ENCODE data around the gene DMKN. TPM values are rescaled to one million over a fixed set of nuclear protein-coding genes. Genes with fewer than 3 reads are reported as not detected.

DMKN gene
- total and polyA plus RNA-seq, 2 experiments from 2014 or later = 57.0 to 99.5 TPM

DNA sequence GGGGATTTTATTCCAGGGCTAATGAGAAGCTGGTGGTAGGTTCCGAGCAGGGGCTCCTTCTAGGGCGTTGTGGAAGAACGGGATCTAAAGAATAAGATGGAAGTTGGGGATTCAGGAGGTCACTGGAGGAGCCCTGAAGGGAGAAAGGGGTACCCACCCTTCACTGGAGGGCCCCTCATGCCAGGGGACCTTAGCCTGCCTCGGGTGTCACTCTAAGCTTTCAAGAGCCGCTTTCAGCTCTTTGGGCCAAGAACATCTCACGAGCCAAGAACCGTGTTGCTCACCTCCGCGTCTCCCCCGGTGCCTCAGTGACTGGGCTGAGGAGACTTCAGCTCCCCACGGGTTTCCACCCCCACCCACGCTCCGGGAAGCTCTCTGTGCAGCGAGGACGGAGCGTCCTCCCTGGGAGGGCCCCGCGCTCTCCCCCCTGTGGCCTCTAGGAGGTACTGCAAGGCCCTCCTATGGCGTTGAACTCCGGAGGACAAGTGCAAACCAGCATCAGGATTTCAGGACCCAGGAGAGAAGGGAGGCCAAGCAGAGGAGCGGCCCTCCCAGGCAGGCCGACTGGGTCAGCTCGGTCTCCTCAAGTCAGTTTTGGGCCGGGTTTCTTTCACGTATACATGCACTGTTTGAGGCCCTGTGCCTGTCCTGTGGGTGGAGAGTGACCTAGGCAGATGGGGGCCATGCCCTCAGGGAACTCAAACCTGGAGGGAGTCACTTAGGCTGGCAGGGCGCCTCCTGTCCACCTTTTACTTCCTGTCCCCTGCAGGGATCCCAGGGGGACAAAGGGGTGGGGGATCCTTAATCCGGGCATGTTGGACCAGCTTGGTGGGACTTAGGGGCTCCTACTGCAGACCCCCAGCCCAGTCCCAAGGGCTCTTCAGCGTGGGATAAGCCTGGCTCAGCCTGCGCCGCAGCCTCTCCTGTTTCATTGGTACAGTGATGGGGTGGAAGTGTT, 18.1 kb downstream of the DMKN start:
- H3K9me3 ChIP-seq (ENCODE audit: low read depth) = no peaks in the 10 kb centered on the region
- 32% methylated on average over 28 of the region's 30 CpGs for whole genome bisulfite sequencing (ENCODE audit: low lambda C conversion rate, missing lambda C conversion rate)
- no peaks in the 10 kb centered on the region for H3K27me3 ChIP-seq
- no peaks in the 10 kb centered on the region for H3K4me1 ChIP-seq (ENCODE audit: insufficient read depth)
- peak overlapping the region; percentile 69 for H3K4me2 ChIP-seq
- H4K20me1 ChIP-seq (ENCODE audit: insufficient read depth, poor library complexity, severe bottlenecking) = no peaks in the 10 kb centered on the region
- peak overlapping the region; percentile 24 for H2AFZ ChIP-seq
- H3K36me3 ChIP-seq (replicated peaks; ENCODE audit: insufficient read depth, low read depth) = no peaks in the 10 kb centered on the region
- no peaks in the 10 kb centered on the region for H3K9me2 ChIP-seq (replicated peaks; ENCODE audit: insufficient read depth)
- no peak overlapping the region for H3K4me3 ChIP-seq
- DNase-seq (ENCODE audit: low spot score) = peak; percentile 87
- H3K27ac ChIP-seq = no peak overlapping the region
- no peaks in the 10 kb centered on the region for H3K79me2 ChIP-seq
- TF ChIP-seq EZH2phosphoT487 (IDR thresholded peaks at IDR 0.05; ENCODE audit: low read depth, severe bottlenecking, unreplicated experiment) = no peak
- TF ChIP-seq, protein P1, sequence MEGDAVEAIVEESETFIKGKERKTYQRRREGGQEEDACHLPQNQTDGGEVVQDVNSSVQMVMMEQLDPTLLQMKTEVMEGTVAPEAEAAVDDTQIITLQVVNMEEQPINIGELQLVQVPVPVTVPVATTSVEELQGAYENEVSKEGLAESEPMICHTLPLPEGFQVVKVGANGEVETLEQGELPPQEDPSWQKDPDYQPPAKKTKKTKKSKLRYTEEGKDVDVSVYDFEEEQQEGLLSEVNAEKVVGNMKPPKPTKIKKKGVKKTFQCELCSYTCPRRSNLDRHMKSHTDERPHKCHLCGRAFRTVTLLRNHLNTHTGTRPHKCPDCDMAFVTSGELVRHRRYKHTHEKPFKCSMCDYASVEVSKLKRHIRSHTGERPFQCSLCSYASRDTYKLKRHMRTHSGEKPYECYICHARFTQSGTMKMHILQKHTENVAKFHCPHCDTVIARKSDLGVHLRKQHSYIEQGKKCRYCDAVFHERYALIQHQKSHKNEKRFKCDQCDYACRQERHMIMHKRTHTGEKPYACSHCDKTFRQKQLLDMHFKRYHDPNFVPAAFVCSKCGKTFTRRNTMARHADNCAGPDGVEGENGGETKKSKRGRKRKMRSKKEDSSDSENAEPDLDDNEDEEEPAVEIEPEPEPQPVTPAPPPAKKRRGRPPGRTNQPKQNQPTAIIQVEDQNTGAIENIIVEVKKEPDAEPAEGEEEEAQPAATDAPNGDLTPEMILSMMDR (IDR thresholded peaks at IDR 0.05; ENCODE audit: poor library complexity) = peak; percentile 95

DNA sequence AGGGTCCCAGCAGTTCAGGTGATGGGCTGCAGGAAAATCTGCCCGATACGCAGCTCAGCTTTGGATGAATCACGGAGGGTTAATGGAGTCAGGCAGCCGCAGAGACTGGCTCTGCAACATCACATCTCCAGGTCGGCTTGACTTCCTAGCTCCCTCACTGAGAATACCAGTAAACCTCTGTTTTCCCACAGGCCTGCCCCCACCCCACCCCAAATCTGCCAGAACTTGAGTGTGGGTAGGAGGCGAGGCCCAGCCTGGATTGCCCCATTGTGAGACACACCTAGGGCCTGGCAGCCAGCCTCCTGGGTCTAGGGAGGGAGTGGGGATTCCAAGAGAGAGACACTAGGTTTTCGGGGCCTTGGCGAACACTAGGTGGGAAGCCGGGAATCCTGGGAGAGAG, 19.5 kb downstream of the DMKN start:
- Histone ChIP-seq H2AFZ (no peak overlapping the region), H3K9me3 (ENCODE audit: low read depth) (no peaks in the 10 kb centered on the region), H3K79me2 (no peaks in the 10 kb centered on the region), H3K36me3 (replicated peaks; ENCODE audit: insufficient read depth, low read depth) (no peaks in the 10 kb centered on the region), H3K4me3 (no peak overlapping the region), H3K4me2 (no peak overlapping the region), H3K27ac (no peak overlapping the region), H3K9me2 (replicated peaks; ENCODE audit: insufficient read depth) (no peaks in the 10 kb centered on the region), H3K4me1 (ENCODE audit: insufficient read depth) (no peaks in the 10 kb centered on the region), H3K27me3 (no peaks in the 10 kb centered on the region), H4K20me1 (ENCODE audit: insufficient read depth, poor library complexity, severe bottlenecking) (no peaks in the 10 kb centered on the region)
- no peak for DNase-seq (ENCODE audit: low spot score)
- 90% methylated on average over 8 of the region's 9 CpGs for WGBS (ENCODE audit: low lambda C conversion rate, missing lambda C conversion rate)
- TF ChIP-seq, protein P1 (IDR thresholded peaks at IDR 0.05; ENCODE audit: poor library complexity) = no peak
- TF ChIP-seq EZH2phosphoT487 (IDR thresholded peaks at IDR 0.05; ENCODE audit: low read depth, severe bottlenecking, unreplicated experiment) (no peak), EZH2 (IDR thresholded peaks at IDR 0.05; ENCODE audit: borderline replicate concordance) (no peak)

GRCh38 chr19:35491836-35492360, 21.6 kb downstream of the DMKN start:
- H2AFZ ChIP-seq = no peak overlapping the region
- H3K9me2 ChIP-seq (replicated peaks; ENCODE audit: insufficient read depth) = no peaks in the 10 kb centered on the region
- TF ChIP-seq EZH2 (IDR thresholded peaks at IDR 0.05; ENCODE audit: borderline replicate concordance) = no peak
- TF ChIP-seq, protein P1 (IDR thresholded peaks at IDR 0.05; ENCODE audit: poor library complexity) = no peak
- no peak for TF ChIP-seq EZH2phosphoT487 (IDR thresholded peaks at IDR 0.05; ENCODE audit: low read depth, severe bottlenecking, unreplicated experiment)
- no peaks in the 10 kb centered on the region for H4K20me1 ChIP-seq (ENCODE audit: insufficient read depth, poor library complexity, severe bottlenecking)
- H3K36me3 ChIP-seq (replicated peaks; ENCODE audit: insufficient read depth, low read depth) = no peaks in the 10 kb centered on the region
- H3K79me2 ChIP-seq = no peaks in the 10 kb centered on the region
- no peak for DNase-seq (ENCODE audit: low spot score)
- no peaks in the 10 kb centered on the region for H3K27me3 ChIP-seq
- WGBS (ENCODE audit: low lambda C conversion rate, missing lambda C conversion rate) = 88% methylated on average over 9 of the region's 9 CpGs
- H3K4me1 ChIP-seq (ENCODE audit: insufficient read depth) = no peaks in the 10 kb centered on the region
- no peak overlapping the region for H3K4me2 ChIP-seq
- no peaks in the 10 kb centered on the region for H3K9me3 ChIP-seq (ENCODE audit: low read depth)
- H3K27ac ChIP-seq = no peak overlapping the region
- no peak overlapping the region for H3K4me3 ChIP-seq
